Activated CD8-positive, alpha-beta memory T cell treated with anti-CD3 and anti-CD28 coated beads, Interleukin-2, amount 50 U/mL, for 1 hour (primary cell): ENCODE measurements around the gene RCAN3.

ENCODE experiments used
- DNase-seq: peaks from one replicate; pipeline ENCODE4 v3.0.0-alpha.2; 2020; ENCODE audit errors: extremely low read depth

RCAN3 gene

DNA sequence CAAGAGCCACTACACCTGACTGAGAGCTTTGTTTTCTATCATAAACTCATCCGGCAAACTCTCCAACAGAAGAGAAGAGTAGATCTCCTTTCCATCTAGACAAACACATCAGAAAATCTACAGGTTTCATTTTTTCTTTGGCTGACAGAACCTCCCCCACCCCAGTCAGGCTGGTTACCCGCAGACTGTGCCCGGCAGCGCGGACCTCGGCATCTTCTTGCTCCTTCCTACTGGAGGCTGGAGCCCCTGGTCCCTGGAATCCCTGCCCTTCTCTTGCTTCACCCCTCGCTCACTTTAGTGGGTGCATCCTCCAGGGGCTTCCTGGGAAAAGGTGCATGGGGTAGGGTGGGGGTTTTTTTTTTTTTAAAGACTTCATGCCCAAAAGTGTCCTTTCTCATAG lies 76.2 kb downstream of the RCAN3 start:
- no peak for DNase-seq

DNA sequence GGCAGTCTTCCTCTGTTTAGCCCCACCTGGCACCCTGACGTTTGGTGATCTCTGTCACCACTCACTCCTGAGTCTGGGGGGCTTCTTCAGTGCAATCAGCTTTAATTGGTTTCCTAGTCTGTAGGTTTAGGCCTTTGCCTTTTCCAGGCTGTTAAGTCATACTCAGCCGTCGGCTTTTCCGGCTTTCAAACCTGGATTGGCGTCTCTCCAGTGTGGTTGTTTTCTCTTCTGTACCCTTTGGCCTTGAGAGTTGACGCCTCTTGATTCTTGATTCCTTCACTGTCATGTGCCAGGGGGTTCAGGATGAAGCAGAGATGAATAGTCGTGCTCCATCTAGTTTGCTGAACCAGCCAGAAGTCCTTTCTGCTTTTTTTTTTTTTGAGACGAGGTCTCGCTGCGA lies 78.1 kb downstream of the RCAN3 start:
- no peak for DNase-seq

DNA sequence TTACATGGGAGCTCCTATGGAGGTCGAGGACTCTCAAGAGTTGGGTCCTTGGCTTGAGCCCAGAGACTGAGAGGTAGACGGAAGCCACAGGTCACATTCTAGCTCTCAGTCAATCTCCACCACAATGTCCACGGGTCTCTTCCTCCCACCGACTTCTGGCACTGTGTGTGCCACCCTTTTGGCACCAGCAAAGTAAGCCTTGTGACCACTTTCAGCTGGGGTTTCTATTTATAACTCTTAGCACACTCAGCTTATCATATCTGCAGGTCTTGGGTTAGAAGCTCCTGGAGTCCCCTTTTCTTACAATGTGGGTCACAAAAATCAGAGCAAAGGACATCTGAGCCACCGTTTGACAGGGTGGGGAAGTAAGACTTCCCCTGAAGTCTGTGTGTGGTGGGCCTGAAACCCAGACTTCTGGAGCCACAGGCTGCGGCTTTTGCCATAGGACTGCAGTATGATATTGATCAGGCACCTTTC lies 81.6 kb downstream of the RCAN3 start:
- no peak for DNase-seq

DNA sequence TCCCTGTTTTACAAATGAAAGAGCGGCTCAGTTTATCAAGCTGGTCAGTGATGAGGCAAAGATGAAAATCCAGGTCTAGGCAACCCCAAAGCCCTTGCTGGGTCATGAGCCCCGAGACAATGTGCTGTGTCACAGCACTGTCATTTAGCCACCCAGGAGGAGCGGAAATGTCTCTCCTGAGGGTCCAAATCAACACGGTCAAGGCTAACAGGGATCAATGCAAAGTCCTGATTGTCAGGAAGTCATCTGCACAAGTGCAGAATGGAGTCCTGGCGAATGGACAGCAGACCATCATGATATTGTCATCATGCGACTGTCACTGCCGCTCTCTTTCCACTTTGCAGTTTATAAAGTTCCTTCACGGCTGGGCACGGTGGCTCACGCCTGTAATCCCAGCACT lies 83.5 kb downstream of the RCAN3 start:
- no peak for DNase-seq

DNA sequence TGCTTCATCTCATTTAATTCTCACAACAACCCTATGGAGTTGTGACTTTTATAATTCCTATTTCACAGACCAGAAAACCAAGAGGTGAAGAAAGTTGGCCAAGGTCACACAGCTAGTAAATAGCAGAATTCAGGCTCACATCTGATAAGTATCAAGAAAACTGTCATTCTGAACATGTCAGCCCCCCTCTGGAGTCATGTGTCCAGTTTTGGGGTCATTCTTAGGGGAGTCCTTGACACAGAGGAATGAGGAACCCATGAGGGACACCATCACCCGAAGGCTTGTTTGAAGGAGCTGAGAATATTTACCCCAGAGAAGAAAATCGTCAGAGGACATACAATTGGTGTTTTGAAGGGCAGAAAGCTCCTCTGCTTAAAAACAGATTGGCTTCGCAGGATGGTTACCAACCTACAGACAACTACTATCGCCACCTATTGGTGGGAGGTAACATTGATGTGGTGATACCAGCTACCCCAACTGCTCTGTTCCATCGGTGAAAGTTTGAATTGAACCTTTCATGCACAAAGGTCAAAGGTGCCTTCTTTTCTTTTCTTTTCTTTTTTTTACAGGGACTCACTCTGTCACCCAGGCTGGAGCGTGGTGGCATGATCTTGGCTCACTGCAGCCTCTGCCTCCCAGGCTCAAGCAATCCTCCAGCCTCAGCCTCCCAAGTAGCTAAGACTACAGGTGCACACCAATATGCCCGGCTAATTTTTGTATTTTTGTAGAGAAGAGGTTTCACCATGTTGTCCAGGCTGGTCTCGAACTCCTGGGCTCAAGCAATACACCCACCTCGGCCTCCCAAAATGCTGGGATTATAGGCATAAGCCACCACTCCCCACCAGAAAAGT lies 84.6 kb downstream of the RCAN3 start:
- peak; percentile 37 for DNase-seq

DNA sequence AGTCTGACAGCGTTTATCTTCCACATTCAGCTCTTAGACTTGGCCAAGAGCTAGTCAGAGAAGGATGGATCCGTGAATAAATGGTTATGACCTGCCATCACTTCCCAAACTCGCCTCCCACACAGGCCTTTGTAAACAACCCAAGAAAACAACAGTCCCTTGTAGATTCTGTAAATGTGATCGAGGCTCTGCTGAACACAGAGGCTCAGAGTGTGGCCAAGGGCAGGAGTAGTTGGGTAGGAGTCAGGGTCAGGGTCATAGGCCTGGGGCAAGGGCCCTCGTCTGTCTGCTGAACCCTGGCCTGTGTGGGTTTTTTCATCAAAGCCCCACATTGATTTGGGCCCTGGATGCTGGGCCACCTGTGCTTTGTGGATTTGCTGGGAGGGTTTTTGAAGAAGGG lies 85.9 kb downstream of the RCAN3 start:
- DNase-seq: no peak

DNA sequence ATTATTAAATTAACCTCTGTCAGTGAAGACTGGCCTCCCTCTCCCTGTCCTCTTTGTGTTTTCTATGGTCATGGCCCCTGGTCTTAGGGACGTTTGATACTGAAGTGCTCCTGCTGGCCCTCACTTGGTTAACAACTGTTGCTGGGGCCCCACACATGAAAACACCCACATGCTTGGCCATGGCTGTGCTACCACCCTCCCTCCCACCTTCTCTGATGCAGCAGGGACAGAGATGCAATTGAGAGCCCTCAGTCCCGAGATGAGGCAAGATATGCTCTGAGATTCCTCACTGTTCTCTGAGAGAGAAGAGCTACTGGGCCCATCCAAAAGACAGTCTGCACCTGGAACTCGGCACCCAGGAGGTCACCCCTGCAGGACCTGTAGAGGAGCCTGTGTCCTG lies 86.6 kb downstream of the RCAN3 start:
- DNase-seq: no peak
